HG02870 (cell line): ENCODE data around the gene MEG3.

Source experiments
- ATAC-seq: cut with Tn5 transposase; IDR thresholded peaks from one replicate; pipeline ENCODE4 v1.9.1; 2021; ENCODE audit warnings: mild to moderate bottlenecking, moderate library complexity; ENCODE audit not compliant: unreplicated experiment

Gene MEG3

GRCh38 chr14:100893228-100893601 is 67.3 kb downstream of the MEG3 start:
- no peak for ATAC-seq

GRCh38 chr14:100893760-100894159 is 67.8 kb downstream of the MEG3 start:
- ATAC-seq: no peak

- no peak for ATAC-seq
Observed at GRCh38 chr14:100894416-100894815, 68.5 kb downstream of the MEG3 start.

- ATAC-seq: no peak
Observed at GRCh38 chr14:100895411-100895810, 69.5 kb downstream of the MEG3 start.

GRCh38 chr14:100896369-100897060 is 70.6 kb downstream of the MEG3 start:
- ATAC-seq: no peak

- ATAC-seq: no peak
Observed at GRCh38 chr14:100898465-100898864, 72.5 kb downstream of the MEG3 start.

GRCh38 chr14:100898935-100899883 is 73.3 kb downstream of the MEG3 start:
- no peak for ATAC-seq

- ATAC-seq: no peak
Observed at GRCh38 chr14:100899884-100900771, 74.2 kb downstream of the MEG3 start.

GRCh38 chr14:100900837-100901390 is 75.0 kb downstream of the MEG3 start:
- no peak for ATAC-seq

GRCh38 chr14:100901391-100902183 is 75.7 kb downstream of the MEG3 start:
- no peak for ATAC-seq

- no peak for ATAC-seq
Observed at GRCh38 chr14:100902295-100903133, 76.6 kb downstream of the MEG3 start.

GRCh38 chr14:100903134-100903468 is 77.2 kb downstream of the MEG3 start:
- no peak for ATAC-seq

GRCh38 chr14:100903672-100904185 is 77.8 kb downstream of the MEG3 start, which contains the start of gene RTL1:
TSS of gene RTL1 (minus strand) at chr14:100903722. CDS start at chr14:100884788, 18,934 bp downstream.
- no peak for ATAC-seq

- ATAC-seq: no peak
Observed at GRCh38 chr14:100904307-100905087, 78.6 kb downstream of the MEG3 start.

GRCh38 chr14:100905166-100905565 is 79.2 kb downstream of the MEG3 start:
- ATAC-seq: no peak

- no peak for ATAC-seq
Observed at GRCh38 chr14:100906420-100906819, 80.5 kb downstream of the MEG3 start.

GRCh38 chr14:100907240-100907639 is 81.3 kb downstream of the MEG3 start:
- no peak for ATAC-seq

- no peak for ATAC-seq
Observed at GRCh38 chr14:100909439-100909838, 83.5 kb downstream of the MEG3 start.
